ENCODE results near the gene RPUSD1. TPM values are rescaled to one million over a fixed set of nuclear protein-coding genes. Genes with fewer than 3 reads are reported as not detected.
"Not testable (repeated sequence)": the region's sequence is repeated elsewhere in the genome, so short reads cannot be mapped to it uniquely, and the experiment has no call there.

RPUSD1 gene
- 84.1 and 114 TPM in 2 replicates for total RNA-seq (2014; rRNA removed; shearing (Covaris generic))
- 34.6 and 36.7 TPM in 2 replicates for polyA plus RNA-seq (2015; cell fraction: cytosol; rRNA removed)
- polyA plus RNA-seq (2015; cell fraction: nucleus; rRNA removed) = 34.7 and 40.1 TPM in 2 replicates

DNA sequence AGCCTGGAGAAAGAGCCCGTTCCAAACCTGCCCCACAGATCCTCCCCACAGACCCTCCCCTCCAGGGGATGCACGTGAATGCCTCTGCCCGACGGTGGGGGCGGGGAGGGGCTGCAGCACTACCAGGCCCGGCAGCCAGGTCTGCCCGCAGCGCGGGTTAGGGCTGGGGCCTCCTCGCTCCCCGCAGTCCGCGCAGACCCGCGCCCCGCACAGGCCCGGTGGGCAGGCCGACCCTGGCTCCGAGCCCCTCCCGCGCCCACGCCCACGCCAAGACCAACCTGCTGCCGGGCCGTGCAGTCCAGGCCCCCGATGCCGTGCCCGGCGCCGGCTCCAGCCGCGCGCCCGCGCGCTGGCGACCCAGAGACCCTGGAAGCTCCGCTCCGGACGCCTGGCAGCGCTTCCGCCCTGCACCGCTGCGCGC is at the start of gene RPUSD1:
Gene RPUSD1, minus strand, starts transcription at position 404 of the 421 bp plus-strand sequence. CDS start 644 bp downstream, outside the sequence.
- no peak for DNase-seq (ENCODE audit: low read depth)

DNA sequence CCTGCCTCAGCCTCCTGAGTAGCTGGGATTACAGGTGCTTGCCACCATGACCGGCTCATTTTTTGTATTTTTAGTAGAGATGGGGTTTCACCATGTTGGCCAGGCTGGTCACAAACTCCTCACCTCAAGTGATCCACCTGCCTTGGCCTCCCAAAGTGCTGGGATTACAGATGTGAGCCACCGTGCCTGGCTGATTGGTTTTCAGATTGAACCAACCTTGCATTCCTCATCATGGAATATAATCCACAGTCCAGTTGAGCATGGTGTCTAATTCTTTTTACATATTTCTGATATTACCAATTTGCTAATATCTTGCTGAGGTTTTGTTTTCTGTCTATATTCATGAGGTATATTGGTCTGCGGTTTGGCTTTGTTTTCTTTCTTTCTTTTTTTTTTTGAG is 48.6 kb upstream of the RPUSD1 start:
- DNase-seq (ENCODE audit: low read depth) = not testable (repeated sequence)

DNA sequence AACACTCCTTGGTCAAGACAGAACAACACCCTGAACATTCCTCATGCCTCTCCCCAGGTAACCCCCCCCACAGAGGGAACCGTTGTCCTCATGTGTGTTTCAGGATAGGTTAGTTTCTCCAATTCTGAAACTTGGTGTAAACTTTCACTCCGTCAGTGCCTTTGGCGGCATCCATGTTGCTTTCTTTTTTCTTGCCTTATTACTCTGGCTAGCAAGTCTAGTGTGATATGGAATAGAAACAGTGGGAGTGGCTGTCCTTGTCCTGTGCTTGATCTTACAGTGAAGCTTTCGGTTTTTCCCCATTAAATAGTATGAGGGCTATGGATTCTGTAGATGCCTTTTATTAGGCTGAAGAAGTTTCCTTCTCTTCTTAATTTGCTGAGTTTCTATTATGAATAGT is 48.0 kb upstream of the RPUSD1 start:
- DNase-seq (ENCODE audit: low read depth) = no peak

DNA sequence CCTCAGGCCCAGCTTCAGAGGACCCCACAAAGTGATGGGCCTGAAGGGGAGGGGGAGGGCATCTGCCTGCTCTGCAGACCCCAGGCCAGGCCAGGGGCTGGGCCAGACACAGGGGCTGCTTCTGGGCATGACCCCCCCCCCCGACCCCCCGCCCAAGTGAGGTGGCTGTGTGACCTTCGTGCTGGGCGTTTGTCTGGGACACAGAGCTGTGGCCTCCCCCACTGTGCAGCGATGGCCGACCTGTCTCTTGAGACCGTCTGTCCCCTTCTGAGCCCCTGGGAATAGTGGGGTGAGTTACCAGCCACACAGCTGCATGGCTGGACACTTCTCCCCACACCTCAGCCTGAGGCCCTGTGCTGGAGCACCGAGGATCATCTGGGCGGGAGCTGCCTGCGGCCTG is 47.2 kb upstream of the RPUSD1 start:
- DNase-seq (ENCODE audit: low read depth) = no peak

GRCh38 chr16:833411-833810 is 45.2 kb upstream of the RPUSD1 start:
- DNase-seq (ENCODE audit: low read depth) = no peak

GRCh38 chr16:832652-833336 is 44.6 kb upstream of the RPUSD1 start:
- no peak for DNase-seq (ENCODE audit: low read depth)

DNA sequence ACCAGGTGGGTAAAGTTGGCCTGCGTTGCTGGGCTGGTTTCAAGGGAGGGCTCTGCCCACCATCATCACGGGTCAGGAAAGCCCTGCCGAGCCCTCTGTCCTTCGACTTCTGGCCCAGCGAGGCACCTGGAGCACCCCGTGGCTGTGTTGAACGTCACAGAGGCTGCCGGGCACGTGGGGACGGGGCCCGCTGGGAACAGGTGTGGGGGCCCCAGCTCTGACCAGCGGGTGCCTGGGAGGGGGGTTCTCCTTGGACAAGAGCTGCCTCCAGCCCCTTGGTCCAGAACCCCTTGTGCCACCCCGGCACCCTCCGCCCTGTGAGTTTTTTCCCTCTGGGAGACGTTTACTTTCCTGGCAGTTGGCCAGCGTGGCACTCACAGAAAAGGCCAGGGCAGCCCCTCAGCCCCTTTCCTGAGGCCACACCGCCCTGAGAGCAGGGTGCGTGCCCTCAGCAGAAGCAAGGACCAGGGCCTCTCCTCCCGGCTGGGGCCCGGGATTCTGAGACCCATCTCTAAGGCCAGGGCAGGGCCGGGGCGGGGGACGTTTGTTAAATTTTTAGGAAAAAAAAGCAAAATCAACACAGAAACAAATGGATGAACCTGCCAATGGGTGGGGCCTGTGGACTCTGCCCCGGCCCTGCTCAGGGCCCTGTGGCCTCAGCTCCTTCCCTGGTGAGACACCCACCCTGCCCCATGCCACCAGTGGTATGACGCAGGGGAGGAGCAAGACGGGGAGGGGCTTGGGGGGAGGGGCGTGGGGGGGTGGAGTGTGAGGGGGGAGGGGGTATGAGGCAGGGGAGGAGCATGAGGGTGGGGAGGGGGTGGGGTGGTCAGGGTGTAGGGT is 43.6 kb upstream of the RPUSD1 start:
- DNase-seq (ENCODE audit: low read depth) = no peak

DNA sequence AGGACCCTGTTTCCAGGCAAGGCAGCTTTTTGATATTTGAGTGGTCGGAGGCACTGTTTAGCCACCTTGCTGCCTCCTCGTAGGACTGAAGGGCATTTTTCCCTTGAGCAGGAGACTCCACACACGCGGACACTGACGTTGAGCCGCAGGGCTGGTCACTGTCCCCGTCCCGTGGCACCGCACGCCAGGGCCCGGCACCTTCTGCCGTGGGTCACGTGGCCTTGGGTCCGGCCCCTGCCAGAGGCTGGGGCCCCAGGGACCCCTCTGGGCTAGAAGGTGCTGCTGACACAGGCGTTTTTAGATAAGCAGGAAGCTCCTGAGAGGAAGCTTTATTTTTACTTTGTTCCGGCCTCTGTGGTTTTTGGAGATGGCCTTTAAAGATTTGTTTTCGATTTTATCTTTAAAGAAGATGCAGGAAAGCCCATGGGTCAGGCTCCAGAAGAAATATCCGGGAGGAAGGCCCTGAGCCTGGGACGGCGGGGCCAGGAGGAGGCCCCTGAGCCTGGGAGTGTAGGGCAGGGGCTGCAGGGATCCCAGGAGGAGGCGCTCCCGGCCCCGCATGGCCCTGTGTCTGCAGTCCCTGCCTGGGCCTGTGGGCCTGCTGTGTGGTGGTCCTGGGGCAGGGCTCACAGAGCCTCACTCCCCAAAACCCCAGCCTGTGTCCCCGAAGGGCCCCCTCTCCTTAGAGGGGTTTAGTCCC is 42.8 kb upstream of the RPUSD1 start:
- DNase-seq (ENCODE audit: low read depth) = no peak

GRCh38 chr16:830107-830870 is 42.1 kb upstream of the RPUSD1 start:
- no peak for DNase-seq (ENCODE audit: low read depth)

DNA sequence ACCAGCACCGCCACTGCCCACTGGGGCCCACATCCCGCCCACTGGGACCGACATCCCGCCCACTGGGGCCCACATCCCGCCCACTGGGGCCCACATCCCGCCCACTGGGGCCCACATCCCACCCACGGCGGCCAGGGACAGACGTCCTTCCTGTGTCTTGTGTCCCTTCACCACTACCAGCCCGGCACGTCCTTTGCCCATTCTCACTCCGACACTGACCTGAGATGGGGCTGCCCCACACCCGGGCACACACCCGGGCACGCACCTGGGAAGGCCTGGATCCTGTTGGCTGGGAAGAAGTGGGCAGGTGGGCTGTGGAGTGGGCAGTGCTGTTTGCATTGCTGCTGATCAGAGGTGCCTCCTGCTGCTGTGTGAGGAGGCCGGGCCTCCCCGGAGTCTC is 40.7 kb upstream of the RPUSD1 start:
- DNase-seq (ENCODE audit: low read depth) = no peak

GRCh38 chr16:827513-827912 is 39.3 kb upstream of the RPUSD1 start:
- DNase-seq (ENCODE audit: low read depth) = no peak

DNA sequence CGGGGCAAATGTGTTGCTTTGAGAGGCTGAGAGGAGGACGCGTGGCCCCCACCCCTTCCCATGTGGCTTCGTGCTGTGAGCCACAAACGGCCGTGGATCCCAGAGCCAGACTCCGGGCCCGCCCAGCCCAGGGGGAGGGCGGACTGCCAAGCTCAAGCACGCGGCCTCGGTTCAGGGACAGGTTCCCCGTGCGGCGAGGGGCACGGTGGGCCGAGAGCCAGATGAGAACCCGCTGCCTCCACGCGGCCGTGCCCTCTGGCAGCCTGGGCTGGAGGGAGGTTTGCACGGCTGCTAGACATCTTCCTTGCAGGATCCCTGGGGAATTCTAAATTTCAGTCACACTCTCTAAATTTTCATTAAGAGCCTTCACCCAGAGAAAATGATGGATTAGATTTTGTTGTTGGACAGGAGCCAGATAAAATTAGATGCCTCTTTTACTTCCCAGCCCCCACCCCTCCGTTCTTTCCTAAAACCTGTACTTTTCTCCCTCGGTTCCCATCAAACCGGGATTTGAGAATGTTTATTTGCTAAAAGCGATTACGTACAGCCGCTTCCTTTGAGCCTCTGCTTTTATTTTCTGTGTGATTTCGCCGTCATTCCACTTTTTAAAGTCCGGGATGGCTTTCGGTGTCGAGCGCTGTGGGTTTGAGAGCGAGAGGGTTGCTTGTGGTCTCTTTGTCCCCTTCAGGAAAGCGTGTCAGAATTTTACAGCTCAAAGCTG is 37.3 kb upstream of the RPUSD1 start:
- no peak for DNase-seq (ENCODE audit: low read depth)

- DNase-seq (ENCODE audit: low read depth) = no peak
Measured at GRCh38 chr16:824601-825000, 36.4 kb upstream of the RPUSD1 start.

- DNase-seq (ENCODE audit: low read depth) = no peak
Measured at GRCh38 chr16:824194-824593, 36.0 kb upstream of the RPUSD1 start.

- no peak for DNase-seq (ENCODE audit: low read depth)
Measured at GRCh38 chr16:822909-823297, 34.7 kb upstream of the RPUSD1 start.

- no peak for DNase-seq (ENCODE audit: low read depth)
Measured at GRCh38 chr16:822174-822908, 34.2 kb upstream of the RPUSD1 start.

DNA sequence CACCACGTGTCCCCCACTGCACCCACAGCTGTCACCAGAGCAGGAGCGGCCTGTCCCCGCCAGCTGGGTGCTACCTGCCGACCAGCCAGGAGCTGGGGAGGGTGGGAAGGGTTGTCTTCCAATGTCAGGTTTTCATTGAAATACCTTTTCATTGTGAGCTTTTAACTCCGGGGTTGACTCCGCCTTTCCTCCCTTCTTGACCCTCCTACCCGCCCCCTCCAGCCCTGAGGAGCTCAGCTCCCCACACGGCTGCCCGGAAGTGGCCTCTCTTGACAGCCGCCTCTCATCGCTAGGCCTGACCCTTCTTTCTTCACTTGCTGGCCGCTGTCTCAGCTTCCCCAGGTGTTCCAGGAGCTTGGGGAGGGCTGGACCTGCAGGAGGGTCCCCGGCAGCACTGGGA is 33.6 kb upstream of the RPUSD1 start:
- DNase-seq (ENCODE audit: low read depth) = no peak

GRCh38 chr16:820748-821147 is 32.6 kb upstream of the RPUSD1 start:
- no peak for DNase-seq (ENCODE audit: low read depth)

DNA sequence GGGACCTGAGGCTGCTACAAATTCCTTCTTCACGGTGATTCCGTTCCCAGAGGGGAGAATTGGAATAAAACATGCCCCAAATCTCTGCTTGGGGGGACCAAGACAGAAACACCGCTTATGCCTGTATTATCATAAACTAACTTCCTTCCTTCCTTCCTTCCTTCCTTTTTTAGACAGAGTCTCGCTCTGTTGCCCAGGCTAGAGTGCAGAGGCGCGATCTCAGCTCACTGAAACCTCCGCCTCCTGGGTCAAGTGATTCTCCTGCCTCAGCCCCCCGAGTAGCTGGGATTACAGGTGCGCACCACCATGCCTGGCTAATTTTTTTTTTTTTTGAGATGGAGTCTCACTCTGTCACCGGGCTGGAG is 31.8 kb upstream of the RPUSD1 start:
- not testable (repeated sequence) for DNase-seq (ENCODE audit: low read depth)
